Measurements from ENCODE around the gene UPF1.
"Not testable (repeated sequence)": the region's sequence is repeated elsewhere in the genome, so short reads cannot be mapped to it uniquely, and the experiment has no call there.

The UPF1 gene

DNA sequence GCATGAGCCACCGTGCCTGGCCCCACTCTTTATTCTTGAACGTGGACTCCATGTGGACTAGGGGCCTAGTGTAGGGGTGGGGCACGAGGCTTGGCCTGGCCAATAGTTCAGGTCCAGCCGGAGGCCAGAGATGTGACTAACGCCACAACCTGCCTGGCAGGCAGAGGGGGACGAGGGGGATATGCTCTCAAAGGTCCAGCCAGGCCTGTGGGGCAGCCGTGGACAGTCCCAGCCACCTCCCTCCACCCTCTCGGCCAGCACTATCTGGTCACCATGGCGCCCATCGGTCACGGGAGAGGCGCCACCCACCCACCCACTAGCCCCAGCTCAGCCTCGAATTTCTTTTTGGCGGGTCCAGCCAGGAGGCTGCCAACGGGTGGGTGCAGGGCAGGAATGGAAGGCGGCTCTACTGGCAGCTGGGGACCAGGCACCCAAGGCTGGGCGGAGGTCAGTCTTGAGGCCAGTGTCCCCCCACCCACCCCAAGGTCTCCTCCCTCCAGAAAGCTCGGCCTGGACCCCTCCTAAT, 66.4 kb downstream of the UPF1 start:
- in situ Hi-C loops (cut with MboI; ENCODE audit: low sequenced_read_pairs, unreplicated experiment), result no loop called here
- DNase-seq (ENCODE audit: low spot score), result no peak
- TF ChIP-seq, protein P1, sequence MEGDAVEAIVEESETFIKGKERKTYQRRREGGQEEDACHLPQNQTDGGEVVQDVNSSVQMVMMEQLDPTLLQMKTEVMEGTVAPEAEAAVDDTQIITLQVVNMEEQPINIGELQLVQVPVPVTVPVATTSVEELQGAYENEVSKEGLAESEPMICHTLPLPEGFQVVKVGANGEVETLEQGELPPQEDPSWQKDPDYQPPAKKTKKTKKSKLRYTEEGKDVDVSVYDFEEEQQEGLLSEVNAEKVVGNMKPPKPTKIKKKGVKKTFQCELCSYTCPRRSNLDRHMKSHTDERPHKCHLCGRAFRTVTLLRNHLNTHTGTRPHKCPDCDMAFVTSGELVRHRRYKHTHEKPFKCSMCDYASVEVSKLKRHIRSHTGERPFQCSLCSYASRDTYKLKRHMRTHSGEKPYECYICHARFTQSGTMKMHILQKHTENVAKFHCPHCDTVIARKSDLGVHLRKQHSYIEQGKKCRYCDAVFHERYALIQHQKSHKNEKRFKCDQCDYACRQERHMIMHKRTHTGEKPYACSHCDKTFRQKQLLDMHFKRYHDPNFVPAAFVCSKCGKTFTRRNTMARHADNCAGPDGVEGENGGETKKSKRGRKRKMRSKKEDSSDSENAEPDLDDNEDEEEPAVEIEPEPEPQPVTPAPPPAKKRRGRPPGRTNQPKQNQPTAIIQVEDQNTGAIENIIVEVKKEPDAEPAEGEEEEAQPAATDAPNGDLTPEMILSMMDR (IDR thresholded peaks at IDR 0.05; ENCODE audit: borderline replicate concordance, control extremely low read depth, extremely low read depth, insufficient read depth, missing control alignments), result no peak

DNA sequence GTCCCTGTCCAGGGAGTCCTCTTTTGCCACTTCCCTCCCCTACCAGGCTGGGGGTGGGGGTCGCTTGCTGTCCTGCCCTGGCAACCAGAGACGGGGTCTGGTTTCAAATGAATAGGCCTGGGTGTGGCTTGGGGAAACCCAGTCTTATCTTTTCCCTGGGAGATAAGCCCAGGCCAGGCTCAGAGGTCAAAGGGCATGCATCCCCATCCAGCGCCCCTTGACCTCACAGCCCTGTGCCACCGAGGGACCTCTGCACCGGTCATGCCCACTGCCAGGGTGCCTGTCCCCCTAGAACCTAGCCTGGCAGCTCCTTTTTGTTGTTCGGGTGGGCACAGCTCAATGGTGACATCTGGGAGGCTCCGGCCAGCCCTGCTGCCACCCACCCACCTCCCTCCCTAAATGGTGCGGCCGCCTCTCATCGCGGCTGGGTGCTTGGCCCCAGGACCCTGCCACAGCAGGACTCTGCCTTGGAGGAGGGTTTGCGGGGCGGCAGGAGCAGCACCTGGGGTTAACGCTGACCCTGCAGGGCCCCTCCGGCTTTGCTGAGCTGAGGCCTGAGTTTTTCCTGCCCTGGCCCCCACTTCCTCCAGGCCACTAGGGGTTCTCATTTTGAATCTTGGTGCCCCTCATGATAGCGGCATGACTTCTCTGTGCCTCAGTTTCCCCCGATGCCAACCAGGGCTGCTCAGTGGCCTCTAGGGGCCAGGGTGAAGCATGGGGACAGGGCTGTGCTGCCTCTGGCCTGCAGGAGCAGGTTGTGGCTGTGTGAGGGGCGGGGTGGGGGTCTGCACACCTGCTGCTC, 67.0 kb downstream of the UPF1 start:
- TF ChIP-seq, protein P1 (IDR thresholded peaks at IDR 0.05; ENCODE audit: borderline replicate concordance, control extremely low read depth, extremely low read depth, insufficient read depth, missing control alignments), result no peak
- in situ Hi-C loops (cut with MboI; ENCODE audit: low sequenced_read_pairs, unreplicated experiment), result no loop called here
- no peak for DNase-seq (ENCODE audit: low spot score)

DNA sequence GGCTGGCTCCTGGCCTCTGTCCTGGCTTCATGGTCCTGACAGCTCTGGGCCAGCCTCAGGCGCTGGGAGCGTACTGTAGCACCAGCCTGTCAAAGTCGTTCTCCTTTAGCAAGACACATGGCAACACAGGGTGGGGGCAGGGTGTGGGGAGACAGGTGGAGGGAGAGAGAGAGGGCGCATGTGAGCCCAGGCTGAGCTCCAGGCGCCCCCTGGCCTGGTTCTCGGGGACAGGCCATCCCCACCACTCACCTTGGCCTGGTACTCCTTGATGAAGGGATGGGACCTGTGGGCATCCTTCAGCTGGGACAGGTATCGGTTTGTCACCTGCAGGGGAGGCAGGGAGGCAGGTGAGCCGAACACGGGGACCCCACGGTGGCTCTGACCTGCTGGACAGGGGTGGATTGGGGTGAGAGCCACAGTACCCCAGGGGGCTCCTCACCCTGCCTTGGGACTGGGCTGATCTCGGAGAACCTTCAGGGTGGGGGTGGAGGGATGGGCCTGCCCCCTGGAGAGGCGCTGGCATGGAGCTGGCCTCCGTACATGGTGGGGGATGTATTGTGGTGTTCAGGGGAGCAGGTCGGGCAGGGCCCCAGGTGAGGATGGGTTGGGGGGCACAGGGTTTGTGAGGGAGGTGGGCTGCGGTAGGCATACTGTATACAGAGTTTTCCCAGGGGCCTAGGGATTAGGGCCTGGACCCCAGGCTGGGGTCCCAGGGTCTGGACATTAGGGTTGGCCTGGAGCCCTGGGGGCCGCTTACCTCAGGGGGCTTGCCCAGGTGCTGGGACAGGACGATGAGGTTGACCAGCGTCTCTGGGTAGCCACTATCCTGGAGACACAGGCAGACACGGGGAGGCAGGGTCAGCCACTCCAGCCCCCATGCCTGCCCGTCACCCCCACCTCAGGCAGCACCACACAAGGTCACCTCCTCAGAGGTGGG, 68.1 kb downstream of the UPF1 start:
- DNase-seq (ENCODE audit: low spot score), result no peak
- in situ Hi-C loops (cut with MboI; ENCODE audit: low sequenced_read_pairs, unreplicated experiment), result no loop called here
- TF ChIP-seq, protein P1 (IDR thresholded peaks at IDR 0.05; ENCODE audit: borderline replicate concordance, control extremely low read depth, extremely low read depth, insufficient read depth, missing control alignments), result no peak

DNA sequence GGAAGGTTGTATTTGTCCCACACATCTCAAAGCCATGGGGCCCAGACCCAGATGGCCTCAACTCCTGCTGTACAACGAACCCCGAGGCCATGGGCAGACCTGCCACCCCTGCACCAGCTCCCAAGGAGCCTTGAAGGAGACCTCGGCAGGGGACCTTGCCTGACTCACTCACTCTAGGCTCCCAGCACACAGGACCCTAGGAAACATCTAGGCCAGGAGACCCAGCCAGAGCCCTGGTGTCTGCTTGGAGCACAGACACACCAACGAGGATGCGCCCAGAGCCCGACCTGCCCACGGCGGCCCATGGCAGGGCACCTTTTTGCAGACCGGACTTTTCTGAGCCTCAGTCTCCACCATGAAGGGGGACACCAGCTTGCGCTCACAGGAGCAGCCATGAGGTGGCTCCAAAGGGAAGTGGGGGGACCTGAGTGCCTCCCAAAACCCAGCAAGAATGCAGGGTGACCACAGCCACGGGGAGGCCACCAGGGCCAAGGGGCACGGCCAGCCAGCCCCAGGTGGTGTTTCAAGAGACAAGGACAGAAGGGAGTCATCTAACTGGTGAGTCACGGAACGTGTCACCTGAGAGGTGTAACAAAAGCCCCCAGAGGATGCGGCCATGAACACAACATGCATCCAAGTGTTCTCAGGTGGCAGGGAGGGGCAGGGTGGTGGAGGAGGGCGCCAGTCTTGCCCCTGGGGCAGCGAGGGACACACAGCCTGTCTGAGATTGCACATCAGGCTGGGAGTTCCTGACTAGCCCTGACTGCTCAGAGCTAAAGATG, 69.1 kb downstream of the UPF1 start:
- TF ChIP-seq, protein P1 (IDR thresholded peaks at IDR 0.05; ENCODE audit: borderline replicate concordance, control extremely low read depth, extremely low read depth, insufficient read depth, missing control alignments), result no peak
- no peak for DNase-seq (ENCODE audit: low spot score)
- in situ Hi-C loops (cut with MboI; ENCODE audit: low sequenced_read_pairs, unreplicated experiment), result no loop called here

DNA sequence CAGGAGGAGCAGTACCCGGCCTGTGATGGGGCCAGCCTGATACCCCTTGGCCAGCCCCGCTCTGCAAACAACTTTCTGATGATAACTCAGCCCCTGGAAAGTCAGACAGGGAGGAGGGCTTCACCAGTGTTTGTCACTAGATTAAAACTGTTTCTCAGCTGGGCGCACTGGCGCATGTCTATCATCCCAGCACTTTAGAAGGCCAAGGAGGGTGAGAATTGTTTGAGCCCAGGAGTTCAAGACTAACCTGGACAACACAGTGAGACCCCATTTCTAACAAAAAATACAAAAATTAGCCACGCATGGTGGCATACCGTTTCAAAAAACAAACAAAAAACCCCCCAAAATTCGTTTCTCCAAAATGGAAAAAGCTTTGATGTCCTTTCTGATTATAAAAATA, 69.7 kb downstream of the UPF1 start:
- TF ChIP-seq, protein P1 (IDR thresholded peaks at IDR 0.05; ENCODE audit: borderline replicate concordance, control extremely low read depth, extremely low read depth, insufficient read depth, missing control alignments), result no peak
- DNase-seq (ENCODE audit: low spot score), result no peak
- in situ Hi-C loops (cut with MboI; ENCODE audit: low sequenced_read_pairs, unreplicated experiment), result no loop called here

DNA sequence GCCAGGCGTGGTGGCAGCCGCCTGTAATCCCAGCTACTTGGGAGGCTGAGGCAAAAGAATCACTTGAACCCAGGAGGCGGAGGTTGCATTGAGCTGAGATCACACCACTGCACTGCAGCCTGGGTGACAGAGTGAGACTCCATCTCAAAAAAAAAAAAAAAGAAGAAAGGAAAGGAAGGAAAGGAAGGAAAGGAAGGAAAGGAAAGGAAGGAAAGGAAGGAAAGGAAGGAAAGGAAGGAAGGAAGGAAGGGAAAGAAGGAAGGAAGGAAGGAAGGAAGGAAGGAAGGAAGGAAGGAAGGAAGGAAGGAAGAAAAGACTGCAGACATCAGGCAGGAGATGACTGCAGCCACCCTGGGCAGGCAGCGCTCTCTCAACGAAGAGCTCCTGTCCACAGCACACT, 70.8 kb downstream of the UPF1 start:
- DNase-seq (ENCODE audit: low spot score); in situ Hi-C loops (cut with MboI; ENCODE audit: low sequenced_read_pairs, unreplicated experiment): not testable (repeated sequence)
